ENCODE results near the gene LILRB3. TPM values are rescaled to one million over a fixed set of nuclear protein-coding genes. Genes with fewer than 3 reads are reported as not detected.
"Not testable (repeated sequence)": the region's sequence is repeated elsewhere in the genome, so short reads cannot be mapped to it uniquely, and the experiment has no call there.

The LILRB3 gene
- polyA plus RNA-seq, 1 experiment: not detected

DNA sequence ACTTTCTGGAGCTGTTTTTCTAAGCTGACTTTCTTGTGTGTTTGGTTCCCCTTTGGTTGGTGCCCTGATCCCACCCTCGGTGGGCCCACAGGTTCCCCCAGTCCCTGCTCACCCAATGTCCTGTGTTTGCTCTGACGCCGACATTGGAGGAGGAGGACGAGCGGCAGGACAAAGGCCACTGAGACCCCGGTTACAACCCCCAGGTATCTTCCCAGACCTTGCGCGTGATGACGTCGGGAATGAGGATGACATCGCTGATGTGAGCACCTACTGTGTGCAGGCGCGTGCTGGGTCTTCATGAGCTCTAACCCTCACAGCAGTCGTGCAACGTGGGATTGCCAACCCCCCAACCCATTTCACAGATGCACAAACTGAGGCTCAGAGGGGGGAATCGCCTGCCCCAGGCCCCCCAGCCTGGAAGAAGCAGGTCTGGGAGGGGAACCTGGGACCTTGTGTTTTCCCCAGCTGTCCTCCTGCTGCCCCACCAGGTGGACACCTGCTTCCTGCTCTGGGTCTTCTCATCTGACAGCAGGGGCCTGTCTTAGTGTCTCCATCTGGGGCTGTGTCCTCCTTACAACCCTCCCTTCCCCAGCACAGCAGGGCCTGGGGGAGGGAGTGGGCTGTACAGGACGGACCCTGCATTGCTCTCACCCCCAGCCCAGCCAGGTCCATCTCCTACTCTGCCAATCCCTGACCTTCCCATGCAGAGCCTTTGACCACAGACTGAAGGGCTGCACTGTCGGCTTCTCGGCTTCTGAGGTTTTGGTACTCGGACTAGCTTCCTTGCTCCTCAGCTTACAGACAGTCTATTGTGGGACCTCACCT, 24.5 kb upstream of the LILRB3 start:
- Histone ChIP-seq H3K4me3 (ENCODE audit: low read depth, low read length) (no peak overlapping the region), H3K27me3 (ENCODE audit: control insufficient read depth, insufficient read depth, low read length) (peaks cover 2% of the 10 kb centered on the region), H3K36me3 (ENCODE audit: control insufficient read depth, insufficient read depth, low read length) (no peaks in the 10 kb centered on the region)
- CTCF ChIA-PET: no interaction called here
- POLR2A ChIA-PET: no interaction called here
- no peak for DNase-seq (ENCODE audit: low read depth)
- TF ChIP-seq, protein P1, sequence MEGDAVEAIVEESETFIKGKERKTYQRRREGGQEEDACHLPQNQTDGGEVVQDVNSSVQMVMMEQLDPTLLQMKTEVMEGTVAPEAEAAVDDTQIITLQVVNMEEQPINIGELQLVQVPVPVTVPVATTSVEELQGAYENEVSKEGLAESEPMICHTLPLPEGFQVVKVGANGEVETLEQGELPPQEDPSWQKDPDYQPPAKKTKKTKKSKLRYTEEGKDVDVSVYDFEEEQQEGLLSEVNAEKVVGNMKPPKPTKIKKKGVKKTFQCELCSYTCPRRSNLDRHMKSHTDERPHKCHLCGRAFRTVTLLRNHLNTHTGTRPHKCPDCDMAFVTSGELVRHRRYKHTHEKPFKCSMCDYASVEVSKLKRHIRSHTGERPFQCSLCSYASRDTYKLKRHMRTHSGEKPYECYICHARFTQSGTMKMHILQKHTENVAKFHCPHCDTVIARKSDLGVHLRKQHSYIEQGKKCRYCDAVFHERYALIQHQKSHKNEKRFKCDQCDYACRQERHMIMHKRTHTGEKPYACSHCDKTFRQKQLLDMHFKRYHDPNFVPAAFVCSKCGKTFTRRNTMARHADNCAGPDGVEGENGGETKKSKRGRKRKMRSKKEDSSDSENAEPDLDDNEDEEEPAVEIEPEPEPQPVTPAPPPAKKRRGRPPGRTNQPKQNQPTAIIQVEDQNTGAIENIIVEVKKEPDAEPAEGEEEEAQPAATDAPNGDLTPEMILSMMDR (IDR thresholded peaks at IDR 0.05; ENCODE audit: insufficient read depth, low read depth, low read length): no peak

DNA sequence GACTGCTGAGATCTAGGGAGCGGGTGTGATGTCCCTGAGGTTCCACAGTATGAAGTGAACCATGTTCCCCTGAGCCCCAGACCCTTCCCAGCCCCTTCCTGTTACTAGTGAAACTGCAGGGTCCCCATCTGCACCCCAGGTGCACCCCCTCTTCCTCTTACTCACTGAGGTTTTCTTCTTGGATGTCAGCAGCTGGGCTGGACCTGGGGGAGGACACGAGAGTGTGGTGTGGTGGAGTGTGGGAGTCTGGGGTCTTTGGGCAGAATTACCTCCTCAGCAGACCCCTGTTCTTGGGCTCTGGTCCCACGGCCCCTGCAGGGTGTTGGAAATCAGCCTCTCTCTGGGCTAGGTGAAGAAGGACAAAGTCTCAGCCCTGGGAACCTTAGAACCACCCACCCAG, 23.1 kb upstream of the LILRB3 start:
- ChIA-PET POLR2A (no interaction called here), CTCF (no interaction called here)
- H3K27me3 ChIP-seq (ENCODE audit: control insufficient read depth, insufficient read depth, low read length): no peaks in the 10 kb centered on the region
- no peaks in the 10 kb centered on the region for H3K36me3 ChIP-seq (ENCODE audit: control insufficient read depth, insufficient read depth, low read length)
- no peak for DNase-seq (ENCODE audit: low read depth)
- no peak overlapping the region for H3K4me3 ChIP-seq (ENCODE audit: low read depth, low read length)
- TF ChIP-seq, protein P1 (IDR thresholded peaks at IDR 0.05; ENCODE audit: insufficient read depth, low read depth, low read length): no peak

DNA sequence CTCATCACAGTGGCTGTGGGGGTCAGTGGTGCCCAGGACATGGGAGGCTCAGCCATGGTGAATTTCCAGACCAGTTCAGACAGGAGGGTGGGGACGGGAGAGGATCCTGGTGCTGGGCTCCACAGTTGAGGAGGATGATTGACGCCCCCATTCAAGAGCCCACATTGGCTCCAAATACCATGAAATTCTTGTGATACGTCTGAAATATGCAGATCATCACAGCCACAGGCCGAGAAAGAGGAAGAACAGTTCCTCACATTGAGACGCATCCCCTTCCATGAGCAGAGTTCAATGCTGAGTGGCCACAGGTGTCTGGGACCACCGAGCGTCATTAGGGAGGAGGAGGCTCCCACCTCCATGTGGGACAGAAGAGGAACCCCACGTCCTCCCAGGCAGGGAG, 21.0 kb upstream of the LILRB3 start:
- H3K36me3 ChIP-seq (ENCODE audit: control insufficient read depth, insufficient read depth, low read length); H3K4me3 ChIP-seq (ENCODE audit: low read depth, low read length); CTCF ChIA-PET; DNase-seq (ENCODE audit: low read depth); H3K27me3 ChIP-seq (ENCODE audit: control insufficient read depth, insufficient read depth, low read length); POLR2A ChIA-PET: not testable (repeated sequence)

DNA sequence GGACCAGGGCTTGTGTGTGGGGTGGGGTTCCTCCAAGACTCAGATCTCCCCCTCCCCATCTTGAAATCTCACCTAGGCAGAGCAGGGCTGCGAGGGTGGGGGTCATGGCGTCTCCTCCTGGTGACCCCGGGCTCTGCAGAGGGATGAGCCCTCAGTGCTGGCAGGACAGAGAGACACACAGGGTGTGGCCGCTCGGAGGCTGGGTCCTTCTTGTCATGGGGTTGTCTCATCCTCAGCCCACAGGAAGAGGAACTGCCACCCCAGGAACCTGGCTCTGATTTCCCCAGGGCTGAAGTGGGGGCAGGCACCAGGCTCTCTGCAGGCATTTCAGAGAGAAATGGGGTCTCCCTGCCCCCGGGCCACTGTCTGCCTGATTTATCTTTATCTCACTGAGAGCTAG, 19.8 kb upstream of the LILRB3 start, which contains the start of gene LILRA6:
Gene LILRA6, minus strand, starts transcription at position 145 of the 400 bp plus-strand sequence.
- DNase-seq (ENCODE audit: low read depth); H3K4me3 ChIP-seq (ENCODE audit: low read depth, low read length); H3K36me3 ChIP-seq (ENCODE audit: control insufficient read depth, insufficient read depth, low read length); POLR2A ChIA-PET; H3K27me3 ChIP-seq (ENCODE audit: control insufficient read depth, insufficient read depth, low read length); CTCF ChIA-PET: not testable (repeated sequence)

DNA sequence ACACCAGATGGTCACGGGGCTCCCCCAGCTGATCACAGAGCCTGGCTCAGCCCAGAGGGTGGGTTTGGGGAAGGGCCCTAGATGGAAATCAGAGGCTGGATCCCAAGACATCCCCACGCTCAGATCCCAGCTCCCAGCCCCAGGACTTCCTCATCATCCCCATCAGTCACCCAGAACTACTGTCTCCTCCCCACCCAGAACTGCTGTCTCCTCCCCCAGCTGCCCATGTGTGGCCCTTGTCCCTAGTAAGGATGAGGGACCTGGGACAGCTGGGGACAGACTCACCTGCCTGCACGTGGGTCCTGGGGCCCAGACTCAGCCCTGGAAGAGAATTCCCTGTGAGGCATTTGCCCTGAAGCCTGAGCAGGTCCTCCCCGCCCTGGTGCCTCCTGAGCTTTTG, 19.4 kb upstream of the LILRB3 start:
- DNase-seq (ENCODE audit: low read depth); CTCF ChIA-PET; POLR2A ChIA-PET; H3K4me3 ChIP-seq (ENCODE audit: low read depth, low read length); H3K36me3 ChIP-seq (ENCODE audit: control insufficient read depth, insufficient read depth, low read length); H3K27me3 ChIP-seq (ENCODE audit: control insufficient read depth, insufficient read depth, low read length): not testable (repeated sequence)

DNA sequence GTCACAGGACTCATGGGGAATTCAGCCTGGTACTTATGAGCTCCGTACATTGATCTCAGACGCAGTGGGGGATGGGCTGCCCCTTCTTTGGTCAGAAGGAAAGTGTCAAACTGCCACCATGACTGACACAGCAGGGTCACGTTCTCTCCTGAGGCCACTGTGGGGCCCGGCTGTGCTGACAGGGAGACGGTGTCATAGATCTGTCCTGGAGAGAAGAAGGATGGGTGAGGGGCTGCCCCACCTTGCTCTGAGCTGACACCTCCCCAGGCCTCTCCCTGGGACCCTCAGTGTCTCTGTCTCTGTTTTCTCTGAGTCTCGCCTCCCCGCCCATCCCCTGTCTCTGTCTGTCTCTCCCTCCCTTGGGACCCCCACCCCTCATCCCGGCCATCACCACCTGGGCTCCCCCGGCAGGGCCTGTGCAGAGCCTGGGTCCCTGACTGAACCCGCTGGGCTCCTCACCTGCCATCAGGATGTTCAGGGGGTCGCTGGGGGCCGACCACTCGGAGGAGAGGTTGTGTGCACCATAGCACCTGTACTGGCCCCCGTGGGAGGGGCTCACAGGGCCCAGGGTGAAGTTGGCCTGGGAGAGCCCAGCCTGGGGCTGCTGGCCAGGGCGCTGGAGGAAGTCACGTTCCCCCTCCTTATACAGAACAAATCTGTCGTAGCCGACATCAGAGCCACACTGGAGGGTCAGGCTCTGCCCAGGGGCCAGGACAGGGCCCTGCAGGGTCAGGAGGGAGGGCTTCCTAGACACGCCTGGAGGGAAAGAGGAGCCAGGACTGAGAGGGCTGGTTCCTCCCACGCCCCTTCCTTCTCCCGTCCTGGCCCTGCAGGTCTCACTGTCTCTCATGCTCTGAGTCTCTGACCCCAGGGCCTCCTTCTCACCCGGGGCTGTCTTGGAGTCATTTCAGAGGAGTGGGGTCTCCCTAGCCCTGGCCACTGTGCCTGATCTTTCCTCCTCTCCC, 17.8 kb upstream of the LILRB3 start:
- H3K4me3 ChIP-seq (ENCODE audit: low read depth, low read length); H3K27me3 ChIP-seq (ENCODE audit: control insufficient read depth, insufficient read depth, low read length); CTCF ChIA-PET; H3K36me3 ChIP-seq (ENCODE audit: control insufficient read depth, insufficient read depth, low read length); DNase-seq (ENCODE audit: low read depth); POLR2A ChIA-PET: not testable (repeated sequence)

DNA sequence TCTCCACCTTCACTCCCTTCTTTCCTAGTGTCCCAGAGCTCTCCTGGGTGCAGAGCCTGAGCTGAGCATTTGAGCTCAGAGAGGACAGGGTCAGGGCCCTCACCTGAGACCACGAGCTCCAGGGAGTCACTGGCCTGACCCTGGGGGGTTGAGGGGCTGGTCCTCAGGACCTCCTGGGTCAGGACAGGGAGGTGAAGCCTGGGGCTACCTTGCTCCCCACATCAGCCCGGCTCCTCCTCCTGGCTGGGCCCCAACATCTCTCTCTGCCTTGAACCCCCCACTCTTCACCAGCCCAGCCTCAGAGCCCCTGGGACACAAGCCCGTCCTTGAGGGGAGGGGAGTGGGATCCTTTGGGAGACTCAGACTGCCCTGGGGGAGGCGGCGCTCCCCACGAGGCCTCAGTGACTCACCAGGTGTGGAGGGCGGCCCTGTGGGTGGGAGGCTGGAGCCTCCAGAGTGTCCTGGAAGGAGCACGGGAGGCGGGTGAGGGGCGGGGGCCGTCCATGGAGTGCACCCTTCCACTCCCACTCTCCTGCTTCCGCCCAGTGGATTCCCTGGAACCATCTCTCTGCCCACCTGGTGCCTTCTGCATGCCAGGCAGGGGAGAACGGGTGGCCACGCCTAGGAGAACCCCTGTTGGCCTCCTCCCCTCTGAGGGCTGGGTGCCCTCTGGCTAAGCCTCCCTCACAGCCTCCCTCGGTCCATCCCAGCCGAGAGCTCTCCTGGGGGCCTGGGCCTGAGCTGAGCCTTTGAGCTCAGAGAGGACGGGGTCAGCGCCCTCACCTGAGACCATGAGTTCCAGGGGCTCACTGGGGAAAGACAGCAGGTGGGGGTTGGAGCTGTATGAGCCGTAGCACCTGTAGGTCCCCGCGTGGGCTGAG, 16.9 kb upstream of the LILRB3 start:
- H3K36me3 ChIP-seq (ENCODE audit: control insufficient read depth, insufficient read depth, low read length); POLR2A ChIA-PET; H3K4me3 ChIP-seq (ENCODE audit: low read depth, low read length); DNase-seq (ENCODE audit: low read depth); CTCF ChIA-PET; H3K27me3 ChIP-seq (ENCODE audit: control insufficient read depth, insufficient read depth, low read length): not testable (repeated sequence)
